Left colon (tissue), 2 donors: ENCODE results near the gene PITPNC1. TPM values are rescaled to one million over a fixed set of nuclear protein-coding genes. Genes with fewer than 3 reads are reported as not detected.
A peak's percentile ranks its signal among the peaks of the same experiment; 100 is the strongest.
"Not testable (repeated sequence)": the region's sequence is repeated elsewhere in the genome, so short reads cannot be mapped to it uniquely, and the experiment has no call there.

ENCODE experiments used
- ATAC-seq: fragments of 200-7000 bp; cut with Tn5 transposase; one replicate; pipeline ENCODE4 v1.9.1; 2020; ENCODE audit warnings: mild to moderate bottlenecking, moderate library complexity
- DNase-seq, 2 donors: peaks; one replicate each; pipeline ENCODE4 v3.0.0-alpha.2; 2020
- intact Hi-C, 2 donors: fragments of 100-400 bp; cut with DNase I in 1 of 2; cut with micrococcal nuclease in 1 of 2; formaldehyde crosslinking; loops; one replicate each; pipeline versions ENCODE4 v1.11.2 to v1.14.0; 2022; cut with DNase I, micrococcal nuclease
- total RNA-seq, 2 donors: library from RNA; stranded (reverse); fragmentation: NEBNext Ultra II Directional; extraction: Animal tissue kit (Norgen Biotek cat#: 25700); gene quantifications; one replicate each; pipeline ENCODE4 v1.2.1, GENCODE V29; 2021
- donor health status: DM: no; HTN: no; CAD: no.
- donor health status: DM: yes; HTN: yes; CAD: no.

PITPNC1 gene
- total RNA-seq, 2 donors from 2014 or later, result 13.7 to 15.6 TPM

DNA sequence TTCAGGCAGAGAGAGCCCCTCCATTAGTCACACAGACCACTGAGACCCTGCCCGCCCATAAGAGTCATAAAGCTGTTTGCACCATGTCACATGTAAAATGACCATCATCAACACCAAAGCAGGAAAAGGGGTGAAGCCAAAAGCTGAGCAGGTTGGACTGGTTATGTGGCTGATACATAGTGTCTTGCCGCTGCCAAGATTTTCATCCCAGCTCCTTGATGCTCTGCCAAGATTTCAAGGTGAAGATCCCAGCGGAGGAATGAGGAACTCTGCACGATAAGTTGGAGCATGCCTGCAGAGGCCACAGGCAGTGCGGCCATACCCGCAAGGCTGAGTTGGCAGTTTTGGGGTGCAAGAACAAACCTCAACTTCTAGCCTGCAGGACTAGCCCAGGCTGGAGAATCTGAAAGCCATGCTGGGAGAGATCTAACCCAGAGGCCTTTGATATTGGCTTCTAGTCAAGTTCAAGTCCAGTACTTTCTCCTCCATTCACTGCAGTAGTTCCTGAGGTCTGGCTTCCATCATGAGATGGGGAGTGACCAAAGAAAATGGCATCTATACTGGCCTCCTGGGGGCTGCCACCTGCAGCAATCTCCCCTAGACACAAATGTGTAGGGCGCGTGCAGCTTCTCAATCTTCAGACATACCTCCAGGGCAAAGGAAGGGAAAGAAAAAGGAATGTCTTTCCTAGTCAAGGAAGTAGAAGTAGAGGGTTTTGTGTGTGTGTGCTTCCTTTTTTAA lies 261.0 kb downstream of the PITPNC1 start:
- ATAC-seq (peak; percentile 92), DNase-seq (peak; percentile 24 to 55)
- intact Hi-C loops, result no loop called here

DNA sequence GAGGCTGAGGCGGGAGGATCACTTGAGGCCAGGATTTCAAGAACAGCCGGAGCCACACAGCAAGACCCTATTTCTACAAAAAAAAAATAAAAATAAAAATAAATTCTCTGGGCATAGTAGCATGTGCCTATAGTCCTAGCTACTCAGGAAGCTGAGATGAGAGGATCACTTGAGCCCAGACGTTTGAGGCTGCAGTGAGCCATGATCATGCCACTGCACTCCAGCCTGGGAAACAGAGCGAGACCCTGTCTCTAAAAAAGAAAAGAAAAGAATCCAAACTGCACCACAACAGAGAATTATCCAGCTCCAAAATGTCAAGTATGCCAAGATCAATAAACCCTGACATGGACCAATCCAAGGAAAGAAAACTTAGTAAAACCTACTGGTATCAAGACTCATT lies 261.8 kb downstream of the PITPNC1 start:
- intact Hi-C loops, result no loop called here
- no peak for ATAC-seq
- no peak for DNase-seq

DNA sequence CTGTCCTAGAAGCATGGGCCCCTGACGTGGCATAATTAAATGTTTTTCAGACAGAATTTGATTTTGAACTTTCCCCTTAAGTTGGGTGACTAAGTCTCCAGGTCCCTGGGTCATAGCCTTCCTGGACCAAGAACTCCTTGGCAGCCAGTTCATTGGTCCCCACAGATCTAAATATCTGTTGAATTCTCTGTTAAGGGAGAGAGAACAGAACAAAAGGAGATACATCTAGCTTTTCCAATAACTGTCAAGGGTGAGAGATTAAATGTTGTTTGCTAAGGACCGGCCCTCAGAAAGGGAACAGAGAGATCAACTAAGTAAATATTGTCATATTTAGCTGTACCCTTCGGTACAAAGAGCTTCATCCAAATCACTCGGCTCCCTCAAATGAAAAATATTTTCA lies 262.5 kb downstream of the PITPNC1 start:
- DNase-seq (no peak), ATAC-seq (no peak)
- intact Hi-C loops, result no loop called here

- DNase-seq (no peak), ATAC-seq (no peak)
- intact Hi-C loops, result no loop called here
These were observed 262.9 kb downstream of the PITPNC1 start for GRCh38 chr17:67639979-67640378.

DNA sequence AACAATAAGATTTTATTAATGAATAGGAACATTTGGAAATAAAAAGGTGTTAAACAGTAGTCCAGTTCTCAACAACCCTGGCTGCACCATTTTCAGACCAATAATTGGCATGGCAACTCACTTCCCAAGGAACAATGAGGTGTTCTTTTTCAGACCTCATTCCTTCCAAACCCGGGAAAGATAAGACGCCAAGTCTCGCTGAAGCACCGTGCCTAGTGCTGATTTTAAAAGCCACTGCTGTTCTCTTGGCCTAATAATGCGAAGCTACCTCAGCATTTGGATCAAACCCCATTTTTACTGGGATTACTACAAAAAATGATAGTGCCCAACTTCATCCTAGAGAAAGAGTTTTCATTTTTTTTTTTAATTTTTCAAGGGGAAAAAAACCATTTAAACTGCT lies 265.4 kb downstream of the PITPNC1 start:
- ATAC-seq (no peak), DNase-seq (no peak)
- intact Hi-C loops, result no loop called here

DNA sequence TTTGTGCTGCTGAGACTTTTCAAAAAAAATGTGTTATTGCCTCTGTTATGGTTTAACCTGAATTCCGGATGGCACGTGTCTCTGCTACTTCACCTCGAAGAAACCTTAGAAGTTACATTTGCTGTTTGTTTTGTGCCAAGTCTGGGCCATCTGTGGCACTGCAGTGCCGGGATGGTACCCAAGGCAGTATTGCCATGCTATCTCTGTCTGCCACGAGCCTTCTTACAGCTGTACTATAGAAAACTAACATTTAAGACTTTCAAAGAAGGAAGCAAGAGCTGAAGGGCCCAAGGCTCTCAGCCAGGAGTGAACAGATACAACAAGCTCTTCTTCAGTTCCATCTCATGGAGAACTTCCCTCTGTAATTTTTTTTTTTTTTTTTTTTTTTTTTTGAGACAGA lies 267.0 kb downstream of the PITPNC1 start:
- DNase-seq (no peak), ATAC-seq (no peak)
- intact Hi-C loops, result no loop called here

GRCh38 chr17:67645195-67645594 lies 268.1 kb downstream of the PITPNC1 start:
- intact Hi-C loops, ATAC-seq, DNase-seq: not testable (repeated sequence)

- intact Hi-C loops, result no loop called here
- DNase-seq (no peak), ATAC-seq (no peak)
These were observed 269.4 kb downstream of the PITPNC1 start for GRCh38 chr17:67646472-67646871.

DNA sequence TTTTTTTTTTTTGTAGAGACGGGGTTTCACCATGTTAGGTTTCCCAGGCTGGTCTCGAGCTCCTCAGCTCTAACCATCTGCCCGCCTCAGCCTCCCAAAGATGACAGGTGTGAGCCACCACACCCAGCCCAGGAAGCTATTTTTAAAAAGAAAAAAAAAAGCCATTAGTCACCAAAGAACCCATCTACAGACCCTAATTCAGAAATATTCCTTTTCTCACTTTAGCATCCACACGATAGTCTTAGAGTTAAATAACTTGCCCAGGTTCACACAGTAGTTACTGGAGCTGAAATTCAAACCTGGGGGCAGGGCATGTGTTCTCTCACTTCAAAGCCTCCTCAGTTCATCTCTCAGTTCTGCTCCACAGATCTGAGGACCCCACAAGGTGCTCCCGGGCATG lies 270.4 kb downstream of the PITPNC1 start:
- DNase-seq (no peak), ATAC-seq (no peak)
- intact Hi-C loops, result no loop called here

- DNase-seq (no peak), ATAC-seq (no peak)
- intact Hi-C loops, result no loop called here
These were observed 271.2 kb downstream of the PITPNC1 start for GRCh38 chr17:67648032-67648905.

DNA sequence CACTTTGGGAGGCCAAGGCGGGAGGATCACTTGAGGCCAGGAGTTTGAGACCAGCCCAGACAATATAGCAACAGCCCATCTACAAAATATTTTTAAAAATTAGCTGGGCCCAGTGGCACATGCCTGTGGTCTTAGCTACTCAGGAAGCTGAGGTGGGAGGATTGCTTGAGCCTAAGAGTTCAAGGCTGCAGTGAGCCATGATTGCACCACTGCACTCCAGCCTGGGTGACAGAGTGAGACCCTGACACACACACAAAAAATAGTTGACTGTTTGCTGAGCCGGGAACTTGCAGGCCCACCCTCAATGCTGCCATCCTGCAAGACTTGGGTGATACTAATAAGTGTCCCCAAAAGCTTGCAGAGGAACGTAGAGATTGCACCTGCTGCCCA lies 271.8 kb downstream of the PITPNC1 start:
- intact Hi-C loops, DNase-seq, ATAC-seq: not testable (repeated sequence)

DNA sequence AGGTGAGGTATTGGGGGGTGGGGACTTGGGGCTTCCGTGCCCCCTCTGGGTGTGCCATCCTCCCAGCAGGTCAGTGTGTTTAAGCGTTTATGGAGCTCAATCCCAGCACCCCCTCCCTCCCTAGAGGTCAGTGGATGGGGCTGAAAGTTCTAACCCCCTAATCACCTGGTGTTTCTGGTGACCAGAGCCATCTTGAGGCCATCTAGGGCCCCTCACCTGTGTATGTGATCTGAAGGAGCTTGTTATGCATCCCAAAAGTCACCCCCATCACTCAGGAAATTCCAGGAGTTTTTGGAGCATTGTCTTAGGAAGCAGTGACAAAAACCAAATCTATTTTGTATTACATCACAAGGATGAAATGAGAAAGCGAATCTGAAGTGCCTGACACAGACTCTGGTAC lies 272.8 kb downstream of the PITPNC1 start:
- ATAC-seq (no peak), DNase-seq (no peak)
- intact Hi-C loops, result no loop called here

DNA sequence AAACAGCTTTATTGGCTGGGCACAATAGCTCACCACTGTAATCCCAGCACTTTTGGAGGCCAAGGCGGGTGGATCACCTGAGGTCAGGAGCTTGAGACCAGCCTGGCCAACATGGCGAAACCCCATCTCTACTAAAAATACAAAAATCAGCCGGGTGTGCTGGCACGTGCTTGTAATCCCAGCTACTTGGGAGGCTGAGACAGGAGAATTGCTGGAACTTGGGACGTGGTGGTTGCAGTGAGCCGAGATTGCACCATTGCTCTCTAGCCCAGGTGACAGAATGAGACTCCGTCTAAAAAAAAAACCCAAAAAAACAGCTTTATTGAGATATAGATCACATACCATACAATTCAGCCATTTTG lies 274.1 kb downstream of the PITPNC1 start:
- DNase-seq, ATAC-seq, intact Hi-C loops: not testable (repeated sequence)

DNA sequence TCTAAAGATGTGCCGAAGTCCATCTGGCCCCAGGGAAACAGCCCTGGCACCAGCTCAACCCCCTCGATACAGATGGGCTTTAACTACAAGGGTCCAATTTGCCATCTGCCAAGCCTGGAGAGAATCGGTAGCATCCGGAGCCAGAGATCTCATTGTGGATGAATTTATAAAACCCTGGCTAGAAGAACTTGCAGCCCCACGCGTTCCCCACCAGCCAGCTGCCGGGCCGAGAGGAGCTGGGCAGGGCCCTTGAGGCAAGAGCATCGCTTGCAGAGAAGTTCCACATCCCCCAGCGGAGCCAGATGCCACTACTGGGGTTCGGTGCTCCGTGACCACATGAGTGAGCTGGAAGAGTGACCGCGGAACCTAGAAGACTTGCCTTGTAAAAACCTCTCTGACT lies 275.4 kb downstream of the PITPNC1 start:
- DNase-seq (no peak), ATAC-seq (no peak)
- intact Hi-C loops, result no loop called here

DNA sequence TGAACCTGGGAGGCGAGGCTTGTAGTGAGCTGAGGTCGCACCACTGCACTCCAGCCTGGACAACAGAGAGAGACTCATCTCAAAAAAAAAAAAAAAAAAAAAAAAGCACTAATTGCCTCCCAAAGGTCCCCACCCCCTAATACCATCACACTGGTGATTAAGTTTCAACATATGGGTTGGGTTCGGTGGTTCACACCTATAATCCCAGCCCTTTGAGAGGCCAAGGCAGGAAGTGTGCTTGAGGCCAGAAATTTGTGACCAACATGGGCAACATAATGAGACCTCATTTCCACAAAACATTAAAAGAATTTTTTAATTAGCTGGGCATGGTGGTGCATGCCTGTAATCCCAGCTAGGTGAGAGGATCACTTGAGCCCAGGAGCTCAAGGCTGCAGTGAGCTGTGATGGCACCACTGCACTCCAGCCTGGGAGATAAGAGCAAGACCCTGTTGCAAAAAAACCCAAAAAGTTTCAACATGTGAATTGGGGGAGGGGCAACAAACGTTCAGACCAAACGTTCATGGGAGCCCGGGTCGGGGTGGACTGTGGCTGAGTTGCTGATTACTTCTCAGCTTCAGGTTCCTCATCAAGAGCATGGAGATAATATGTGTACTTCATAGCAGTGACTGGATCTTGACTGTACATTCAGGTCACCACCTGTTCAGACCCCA lies 278.5 kb downstream of the PITPNC1 start:
- DNase-seq (no peak), ATAC-seq (no peak)
- intact Hi-C loops, result no loop called here

DNA sequence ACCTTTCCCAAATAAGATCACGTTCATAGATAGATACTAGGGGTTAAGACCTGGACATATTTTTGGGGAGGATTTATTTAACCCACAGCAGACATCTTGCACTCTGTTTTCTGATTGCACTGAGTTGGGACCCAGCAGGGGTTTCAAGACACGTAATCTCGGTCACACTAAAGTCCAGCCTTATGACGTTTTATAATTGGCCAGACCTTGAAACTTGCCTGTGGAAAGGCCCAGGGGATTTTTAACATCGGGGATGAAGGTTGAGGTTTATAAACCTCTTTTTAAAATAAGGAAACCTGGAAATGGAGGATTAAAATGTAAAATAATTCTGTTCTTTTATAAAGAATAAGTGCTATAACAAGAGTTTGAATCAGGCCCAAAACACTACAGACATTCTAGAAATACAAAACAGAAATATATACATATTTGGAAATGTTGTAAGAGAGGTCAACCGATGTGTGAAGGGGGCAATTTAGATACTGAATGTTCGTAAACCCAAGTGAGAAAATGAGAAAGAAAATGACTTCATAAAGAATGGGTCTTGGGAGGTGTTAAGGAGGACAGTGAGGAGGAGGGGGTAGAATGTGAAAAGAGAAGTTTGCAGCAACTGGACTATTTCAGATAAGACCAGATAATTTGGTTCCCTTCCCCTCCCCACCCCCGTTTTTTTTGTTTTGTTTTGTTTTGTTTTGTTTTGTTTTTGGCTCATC lies 279.6 kb downstream of the PITPNC1 start:
- intact Hi-C loops, result no loop called here
- no peak for ATAC-seq
- no peak for DNase-seq

DNA sequence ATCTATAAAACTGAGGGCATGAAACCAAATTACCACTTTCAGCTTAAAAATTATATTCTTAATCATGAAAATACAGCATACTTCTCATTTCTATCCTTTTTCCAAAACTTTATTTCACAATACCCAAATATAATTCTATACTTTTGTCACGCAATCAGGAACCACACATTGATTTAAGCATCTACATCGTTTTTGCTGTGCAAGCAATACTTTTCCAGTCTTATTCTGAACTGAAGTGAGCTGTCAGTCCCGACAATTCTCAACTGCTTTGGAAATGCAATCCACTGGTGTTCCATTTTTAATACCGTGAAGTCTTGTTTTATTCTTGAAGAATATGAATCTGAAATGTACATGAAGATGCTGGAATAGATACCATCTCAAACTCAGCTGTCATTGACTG lies 280.5 kb downstream of the PITPNC1 start:
- DNase-seq (no peak), ATAC-seq (no peak)
- intact Hi-C loops, result no loop called here

GRCh38 chr17:67658265-67658664 lies 281.2 kb downstream of the PITPNC1 start:
- intact Hi-C loops, result no loop called here
- DNase-seq (no peak), ATAC-seq (no peak)

- DNase-seq (no peak), ATAC-seq (no peak)
- intact Hi-C loops, result no loop called here
These were observed 281.9 kb downstream of the PITPNC1 start for GRCh38 chr17:67659028-67659427.
